Duodenal mucosa (tissue), 2 donors: Measurements from ENCODE around the gene ROS1.
"Not testable (repeated sequence)": the region's sequence is repeated elsewhere in the genome, so short reads cannot be mapped to it uniquely, and the experiment has no call there.

ENCODE experiments used
- H3K27ac ChIP-seq: one replicate; pipeline ENCODE4 v1.7.0; 2013; ENCODE audit warnings: low read depth, low read length
- H3K27me3 ChIP-seq, 2 donors: one replicate each; pipeline ENCODE4 v1.7.0; 2013; ENCODE audit warnings: low read length in 2 of 2, control low read depth in 1 of 2; ENCODE audit not compliant: insufficient read depth in 2 of 2, control insufficient read depth in 1 of 2
- H3K36me3 ChIP-seq, 2 donors: one replicate each; pipeline ENCODE4 v1.7.0; 2013; ENCODE audit warnings: low read length in 2 of 2, control low read depth in 1 of 2; ENCODE audit not compliant: insufficient read depth in 2 of 2, control insufficient read depth in 1 of 2
- H3K4me1 ChIP-seq, 2 donors: one replicate each; pipeline ENCODE4 v1.7.0; 2013; ENCODE audit warnings: low read length in 2 of 2, control low read depth in 1 of 2; ENCODE audit not compliant: insufficient read depth in 2 of 2, control insufficient read depth in 1 of 2
- H3K4me3 ChIP-seq, 2 donors: one replicate each; pipeline ENCODE4 v1.7.0; 2013; ENCODE audit warnings: low read length in 2 of 2, low read depth in 1 of 2
- H3K9ac ChIP-seq, 2 donors: one replicate each; pipeline ENCODE4 v1.7.0; 2013; ENCODE audit warnings: low read length in 2 of 2, low read depth in 1 of 2
- H3K9me3 ChIP-seq, 2 donors: one replicate each; pipeline ENCODE4 v1.7.0; 2013; ENCODE audit warnings: low read length in 2 of 2, control low read depth in 1 of 2; ENCODE audit not compliant: control insufficient read depth in 1 of 2

The ROS1 gene

DNA sequence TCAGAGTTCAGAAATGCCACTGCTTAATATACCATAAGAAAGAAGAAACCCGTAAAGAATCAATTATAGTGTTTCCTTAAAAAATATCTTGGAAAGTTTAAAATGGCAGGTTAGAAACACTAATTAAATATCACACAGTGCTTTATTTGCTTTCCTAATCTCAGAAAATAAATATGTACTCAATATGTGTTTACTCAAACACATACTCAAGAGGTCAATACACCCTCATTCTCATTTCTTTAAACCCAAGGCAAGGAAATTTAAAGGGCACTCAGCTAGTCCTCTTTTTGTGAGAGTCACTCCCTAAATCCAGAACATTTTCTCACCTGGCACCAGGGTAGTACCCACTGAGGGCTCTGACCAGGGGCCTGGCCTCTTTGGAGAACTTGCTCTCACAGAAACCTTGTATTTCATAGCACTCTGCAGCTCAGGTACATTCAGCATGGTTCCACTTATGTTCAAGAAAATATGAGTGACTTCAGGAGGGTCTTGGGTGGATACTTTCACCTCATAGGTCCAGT is 38.2 kb downstream of the ROS1 start:
- H3K27ac ChIP-seq: no peak overlapping the region

DNA sequence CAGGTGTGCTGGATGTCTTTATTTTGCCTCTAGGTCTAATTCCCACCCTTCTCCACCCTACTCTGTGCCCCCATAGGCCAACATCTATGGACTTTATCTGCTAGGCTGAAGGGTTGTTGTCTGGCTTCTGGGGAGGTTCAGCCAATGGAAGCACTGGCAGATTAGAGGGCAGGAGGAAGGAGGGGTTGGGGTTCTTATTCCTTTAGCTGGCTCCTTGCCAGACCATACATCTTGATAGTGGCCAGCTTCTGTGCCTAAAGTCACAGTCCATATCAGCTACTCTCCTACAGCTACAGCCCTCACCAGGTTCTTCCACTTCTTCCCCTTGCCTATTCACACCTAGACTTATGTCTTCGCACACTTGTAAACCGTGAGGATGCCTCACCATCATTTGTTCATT is 41.1 kb downstream of the ROS1 start:
- Histone ChIP-seq H3K9ac (no peak overlapping the region), H3K27ac (no peak overlapping the region), H3K36me3 (no peaks in the 10 kb centered on the region), H3K27me3 (no peaks in the 10 kb centered on the region), H3K4me1 (no peaks in the 10 kb centered on the region), H3K4me3 (no peak overlapping the region), H3K9me3 (no peaks in the 10 kb centered on the region)

More for the DNA sequence above, 38.2 kb downstream of the ROS1 start:
- no peaks in the 10 kb centered on the region for H3K9me3 ChIP-seq
- H3K9ac ChIP-seq: no peak overlapping the region
- H3K4me1 ChIP-seq: no peaks in the 10 kb centered on the region
- H3K27me3 ChIP-seq: no peaks in the 10 kb centered on the region
- H3K4me3 ChIP-seq: no peak overlapping the region
- no peaks in the 10 kb centered on the region for H3K36me3 ChIP-seq

DNA sequence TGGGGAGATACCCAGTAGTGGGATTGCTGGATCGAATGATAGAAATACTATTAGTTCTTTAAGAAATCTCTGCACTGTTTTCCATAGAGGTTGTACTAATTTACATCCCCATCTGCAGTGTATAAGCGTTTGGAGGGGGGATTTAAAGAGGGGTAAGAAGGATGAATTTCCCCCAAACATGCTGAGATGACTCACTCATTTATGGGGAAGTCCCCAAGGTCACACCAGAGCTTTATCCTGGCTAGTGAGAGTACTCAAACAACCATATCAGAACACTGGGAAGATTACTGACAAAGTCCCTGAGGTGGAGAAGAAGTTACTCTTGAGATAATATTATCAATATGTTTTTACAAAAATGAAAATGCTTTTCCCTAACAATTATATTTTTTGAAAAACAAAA is 44.0 kb downstream of the ROS1 start:
- H3K4me3 ChIP-seq: no peak overlapping the region
- no peaks in the 10 kb centered on the region for H3K4me1 ChIP-seq
- H3K9ac ChIP-seq: no peak overlapping the region

DNA sequence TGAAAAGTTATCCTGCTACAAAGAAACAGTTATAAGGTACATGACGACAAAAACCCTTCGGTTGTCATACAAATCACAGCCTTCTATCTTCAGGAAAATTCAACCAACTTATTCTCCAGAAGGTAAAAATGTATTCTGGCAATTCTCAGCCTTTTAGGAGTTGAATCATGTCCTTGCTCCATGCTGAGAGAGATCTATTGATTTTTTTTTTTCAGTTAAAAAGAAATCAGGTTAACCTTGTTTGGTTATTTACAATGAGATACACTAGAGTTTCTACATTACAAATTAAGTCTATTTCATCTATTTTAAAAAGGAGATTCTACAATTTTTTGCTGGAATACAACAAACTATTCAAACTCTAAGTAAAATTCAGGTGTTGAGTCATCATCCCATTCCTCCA is 45.4 kb downstream of the ROS1 start:
- H3K9me3 ChIP-seq: no peaks in the 10 kb centered on the region
- no peaks in the 10 kb centered on the region for H3K27me3 ChIP-seq
- H3K4me1 ChIP-seq: no peaks in the 10 kb centered on the region
- H3K36me3 ChIP-seq: no peaks in the 10 kb centered on the region
- H3K4me3 ChIP-seq: no peak overlapping the region
- no peak overlapping the region for H3K27ac ChIP-seq
- H3K9ac ChIP-seq: no peak overlapping the region

More for the DNA sequence above, 44.0 kb downstream of the ROS1 start:
- H3K27me3 ChIP-seq: no peaks in the 10 kb centered on the region
- no peaks in the 10 kb centered on the region for H3K36me3 ChIP-seq
- H3K9me3 ChIP-seq: no peaks in the 10 kb centered on the region
- no peak overlapping the region for H3K27ac ChIP-seq

DNA sequence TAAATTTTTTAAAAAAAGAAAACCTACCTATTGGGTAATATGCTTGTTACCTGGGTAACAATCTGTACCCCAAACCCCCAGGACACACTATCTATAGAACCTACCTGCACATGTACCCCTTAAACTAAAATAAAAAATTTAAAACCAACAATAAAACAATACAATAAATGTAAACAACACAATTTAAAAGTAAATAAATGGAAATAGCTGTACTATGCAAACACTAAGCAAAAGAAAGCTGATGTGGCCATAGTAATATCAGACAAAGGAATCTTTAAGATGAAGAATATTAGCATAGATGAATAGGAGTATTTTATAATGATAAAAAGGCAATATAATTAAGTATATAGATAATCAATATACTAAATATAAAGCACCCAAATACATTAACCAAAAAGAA is 50.3 kb downstream of the ROS1 start:
- H3K9me3 ChIP-seq: no peaks in the 10 kb centered on the region
- no peak overlapping the region for H3K9ac ChIP-seq
- H3K4me1 ChIP-seq: no peaks in the 10 kb centered on the region
- no peak overlapping the region for H3K27ac ChIP-seq
- H3K36me3 ChIP-seq: no peaks in the 10 kb centered on the region
- no peak overlapping the region for H3K4me3 ChIP-seq
- no peaks in the 10 kb centered on the region for H3K27me3 ChIP-seq

DNA sequence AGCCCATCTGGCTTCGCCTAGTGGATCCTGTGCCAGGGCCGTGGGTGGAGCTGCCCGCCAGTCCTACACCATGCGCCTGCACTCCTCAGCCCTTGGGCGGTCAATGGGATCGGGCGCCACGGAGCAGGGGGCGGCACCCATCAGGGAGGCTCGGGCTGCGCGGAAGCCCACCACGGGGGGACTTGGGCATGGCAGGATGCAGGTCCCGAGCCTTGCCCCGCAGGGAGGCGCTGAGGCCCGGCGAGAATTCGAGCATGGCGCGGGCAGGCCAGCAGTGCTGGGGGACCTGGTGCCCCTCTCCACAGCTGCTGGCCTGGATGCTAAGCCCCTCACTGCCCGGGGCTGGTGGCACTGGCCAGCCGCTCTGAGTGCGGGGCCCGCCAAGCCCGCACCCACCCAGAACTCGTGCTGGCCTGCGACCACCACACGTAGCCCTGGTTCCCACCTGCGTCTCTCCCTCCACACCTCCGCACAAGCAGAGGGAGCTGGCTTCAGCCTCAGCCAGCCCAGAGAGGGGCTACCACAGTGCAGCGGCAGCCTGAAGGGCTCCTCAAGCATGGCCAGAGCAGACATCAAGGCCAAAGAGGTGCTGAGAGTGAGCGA is 52.4 kb downstream of the ROS1 start:
- no peaks in the 10 kb centered on the region for H3K27me3 ChIP-seq
- H3K9me3 ChIP-seq: no peaks in the 10 kb centered on the region
- H3K4me1 ChIP-seq: no peaks in the 10 kb centered on the region

DNA sequence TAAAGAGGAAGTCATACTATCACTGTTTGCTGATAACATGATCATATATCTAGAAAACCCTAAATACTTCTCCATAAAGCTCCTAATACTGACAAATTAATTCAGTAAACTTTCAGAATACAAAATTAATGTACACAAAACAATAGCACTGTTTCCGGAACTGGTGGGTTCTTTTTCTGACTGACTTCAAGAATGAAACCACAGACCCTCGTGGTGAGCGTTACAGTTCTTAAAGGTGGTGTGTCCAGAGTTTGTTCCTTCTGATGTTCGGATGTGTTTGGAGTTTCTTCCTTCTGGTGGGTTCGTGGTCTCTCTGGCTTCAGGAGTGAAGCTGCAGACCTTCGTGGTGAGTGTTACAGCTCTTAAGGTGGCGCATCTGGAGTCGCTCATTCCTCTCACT is 53.5 kb downstream of the ROS1 start:
- not testable (repeated sequence) for H3K9me3 ChIP-seq, H3K27ac ChIP-seq, H3K4me3 ChIP-seq, H3K9ac ChIP-seq, H3K36me3 ChIP-seq, H3K4me1 ChIP-seq, H3K27me3 ChIP-seq

More for the DNA sequence above, 52.4 kb downstream of the ROS1 start:
- no peak overlapping the region for H3K4me3 ChIP-seq
- no peaks in the 10 kb centered on the region for H3K36me3 ChIP-seq
- H3K9ac ChIP-seq: no peak overlapping the region
- H3K27ac ChIP-seq: no peak overlapping the region

DNA sequence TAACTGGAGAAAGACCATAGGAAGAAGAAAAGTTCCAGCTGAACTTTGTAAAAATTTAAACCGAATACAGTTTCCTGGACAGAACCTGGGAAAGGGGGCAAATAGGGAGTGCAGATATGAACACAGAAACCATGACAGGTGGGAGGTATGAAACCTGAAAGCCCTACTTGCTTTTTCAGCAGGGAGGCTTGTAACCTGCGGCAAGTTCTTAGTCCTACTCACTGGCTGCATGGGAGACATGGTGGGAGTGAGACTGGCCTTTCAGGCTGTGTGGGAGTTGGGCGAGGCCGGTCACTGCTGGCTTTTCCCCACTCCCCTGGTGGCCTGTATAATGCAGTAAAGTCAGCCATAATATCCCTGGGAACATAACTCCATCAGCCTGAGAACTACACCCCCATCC is 54.2 kb downstream of the ROS1 start:
- Histone ChIP-seq H3K4me3 (no peak overlapping the region), H3K36me3 (no peaks in the 10 kb centered on the region), H3K4me1 (no peaks in the 10 kb centered on the region), H3K9me3 (no peaks in the 10 kb centered on the region), H3K27ac (no peak overlapping the region), H3K9ac (no peak overlapping the region), H3K27me3 (no peaks in the 10 kb centered on the region)

DNA sequence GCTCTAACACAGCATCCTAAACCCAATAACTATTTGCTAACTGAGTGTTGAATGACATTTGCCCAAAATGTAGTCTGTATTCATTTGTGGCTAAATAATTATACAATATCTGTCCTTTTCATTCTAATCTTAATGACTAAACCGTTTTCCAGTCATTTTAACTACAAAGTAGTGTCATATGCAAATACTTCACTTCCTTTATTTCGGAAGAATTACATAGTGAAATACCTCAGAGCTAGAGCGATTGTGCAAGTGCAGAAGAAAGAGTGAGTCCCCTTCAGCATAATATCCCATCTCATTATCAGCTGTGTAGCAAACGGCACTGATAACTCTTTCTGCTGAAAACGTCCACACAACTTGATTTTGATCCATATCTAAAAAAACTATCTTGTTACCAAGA is 66.2 kb downstream of the ROS1 start:
- no peaks in the 10 kb centered on the region for H3K27me3 ChIP-seq
- no peaks in the 10 kb centered on the region for H3K4me1 ChIP-seq
- no peak overlapping the region for H3K9ac ChIP-seq
- H3K4me3 ChIP-seq: no peak overlapping the region
- H3K36me3 ChIP-seq: no peaks in the 10 kb centered on the region
- H3K27ac ChIP-seq: no peak overlapping the region
- H3K9me3 ChIP-seq: no peaks in the 10 kb centered on the region

DNA sequence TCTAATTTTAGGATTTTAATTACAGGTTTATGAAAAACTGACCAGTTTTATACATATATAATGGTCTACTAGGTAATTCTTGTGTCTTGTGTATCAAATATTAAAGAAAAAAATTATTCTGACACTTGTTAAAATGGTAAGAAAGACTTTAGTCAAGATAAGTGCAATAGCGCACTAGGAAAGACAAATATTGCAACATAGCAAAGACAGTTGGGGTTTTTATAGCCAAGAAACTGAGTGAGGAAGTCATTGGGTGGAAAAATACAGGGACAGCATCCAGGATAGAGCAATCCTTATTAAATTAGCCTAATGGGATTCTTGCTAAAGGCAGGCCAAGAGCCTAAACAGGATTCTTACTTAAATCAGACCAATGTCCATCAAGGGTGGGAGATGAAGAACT is 71.1 kb downstream of the ROS1 start:
- no peak overlapping the region for H3K4me3 ChIP-seq
- no peaks in the 10 kb centered on the region for H3K27me3 ChIP-seq
- H3K9ac ChIP-seq: no peak overlapping the region
- no peak overlapping the region for H3K27ac ChIP-seq
- H3K36me3 ChIP-seq: no peaks in the 10 kb centered on the region
- no peaks in the 10 kb centered on the region for H3K9me3 ChIP-seq
- no peaks in the 10 kb centered on the region for H3K4me1 ChIP-seq
